HG02938 (cell line): ENCODE measurements around the gene CYB5RL.

Source experiments
- ATAC-seq: cut with Tn5 transposase; IDR thresholded peaks from one replicate; pipeline ENCODE4 v1.9.1; 2021; ENCODE audit warnings: mild to moderate bottlenecking, moderate library complexity; ENCODE audit not compliant: unreplicated experiment

The CYB5RL gene

GRCh38 chr1:54163051-54163450 is 36.8 kb downstream of the CYB5RL start:
- no peak for ATAC-seq

- ATAC-seq = no peak
Observed at GRCh38 chr1:54161495-54162168, 38.2 kb downstream of the CYB5RL start.

- ATAC-seq = no peak
Observed at GRCh38 chr1:54160351-54160750, 39.5 kb downstream of the CYB5RL start.

- ATAC-seq = no peak
Observed at GRCh38 chr1:54159733-54160316, 40.0 kb downstream of the CYB5RL start.

- ATAC-seq = no peak
Observed at GRCh38 chr1:54158071-54158470, 41.8 kb downstream of the CYB5RL start.

- ATAC-seq = no peak
Observed at GRCh38 chr1:54157401-54157800, 42.4 kb downstream of the CYB5RL start.

GRCh38 chr1:54156986-54157385 is 42.8 kb downstream of the CYB5RL start:
- no peak for ATAC-seq

- ATAC-seq = no peak
Observed at GRCh38 chr1:54156201-54156600, 43.6 kb downstream of the CYB5RL start.

GRCh38 chr1:54153535-54154439 is 46.0 kb downstream of the CYB5RL start:
- no peak for ATAC-seq

GRCh38 chr1:54152696-54153095 is 47.1 kb downstream of the CYB5RL start, which contains the start of gene CDCP2:
TSS of gene CDCP2 (minus strand) at chr1:54153000. CDS start at chr1:54152922, 78 bp downstream.
- ATAC-seq = no peak

- no peak for ATAC-seq
Observed at GRCh38 chr1:54151013-54151412, 48.8 kb downstream of the CYB5RL start.
